ENCODE data around the gene MPRIP.
"Not testable (repeated sequence)": the region's sequence is repeated elsewhere in the genome, so short reads cannot be mapped to it uniquely, and the experiment has no call there.

Gene MPRIP

GRCh38 chr17:17013828-17014747, 28.2 kb upstream of the MPRIP start:
- DNase-seq (ENCODE audit: low read depth in 3 of 3): not testable (repeated sequence)

DNA sequence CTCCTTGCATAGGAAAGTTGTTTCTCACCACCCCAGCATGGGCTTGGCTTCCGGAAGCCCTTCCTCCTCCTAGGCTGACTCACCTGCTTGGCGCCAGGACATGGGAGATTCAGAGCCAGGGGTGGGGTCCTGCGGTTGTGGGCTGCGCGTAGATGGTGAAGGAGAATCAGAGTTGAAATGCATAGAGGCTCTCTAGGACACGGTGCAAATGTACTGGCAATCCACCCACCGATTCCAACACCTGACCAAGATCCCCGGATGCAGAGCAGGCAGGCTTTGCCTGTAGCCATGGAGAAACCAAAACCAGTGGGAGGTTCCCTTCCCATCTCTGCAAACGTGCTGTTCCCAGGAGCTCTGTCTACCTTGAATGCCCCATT, 27.5 kb upstream of the MPRIP start:
- DNase-seq (ENCODE audit: low read depth in 3 of 3): not testable (repeated sequence)

GRCh38 chr17:17015230-17015629, 27.0 kb upstream of the MPRIP start:
- DNase-seq (ENCODE audit: low read depth in 3 of 3): no peak

DNA sequence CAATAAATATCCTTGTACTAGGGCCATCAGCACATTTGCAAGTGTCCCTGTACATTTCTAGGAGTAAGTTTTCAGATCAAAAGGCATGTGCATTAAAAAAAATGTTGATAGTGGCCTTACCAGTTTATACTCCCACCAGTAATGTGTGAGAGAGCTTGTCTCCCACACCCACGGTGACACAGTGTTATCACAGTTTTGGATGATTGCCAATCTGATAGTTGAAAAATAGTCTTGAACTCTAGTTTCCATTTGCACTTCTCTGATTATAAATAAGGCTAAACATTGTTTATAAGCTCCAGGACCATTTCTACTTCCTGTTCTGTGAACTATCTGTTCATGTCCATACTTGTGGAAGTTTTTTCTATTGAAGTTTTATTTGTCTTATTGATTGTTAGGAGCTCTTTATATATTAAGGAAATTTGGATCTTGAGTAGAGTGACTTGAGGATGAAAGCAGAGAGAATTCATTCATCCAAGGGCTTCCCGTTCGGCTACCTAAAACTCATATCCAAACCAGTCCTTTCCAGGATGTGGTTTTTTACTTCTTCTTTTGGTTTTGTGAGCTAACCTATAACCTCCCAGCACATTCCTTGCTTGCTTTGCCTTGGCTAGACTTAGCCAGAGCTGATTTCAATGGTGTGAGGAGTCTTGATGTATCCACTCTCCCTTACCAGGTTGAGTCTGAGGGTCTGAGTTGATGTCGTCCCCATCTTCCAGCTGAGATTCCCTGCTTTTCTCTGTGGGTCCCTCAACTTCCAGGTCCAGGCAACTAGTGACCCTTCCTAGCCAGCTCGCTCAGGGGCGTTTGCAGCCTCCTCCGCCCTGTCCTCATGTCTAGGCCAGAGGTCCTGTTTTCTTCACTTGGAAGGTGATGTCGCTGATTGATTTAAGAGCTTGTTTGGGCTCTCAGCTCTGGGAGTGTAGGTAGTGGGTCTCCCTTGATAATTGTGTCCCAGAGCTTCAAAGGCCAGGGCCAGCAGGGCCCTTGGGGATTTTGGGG, 25.8 kb upstream of the MPRIP start:
- not testable (repeated sequence) for DNase-seq (ENCODE audit: low read depth in 3 of 3)

- DNase-seq (ENCODE audit: low read depth in 3 of 3): no peak
Observed at GRCh38 chr17:17017343-17018014, 24.8 kb upstream of the MPRIP start.

GRCh38 chr17:17018021-17018441, 24.2 kb upstream of the MPRIP start:
- DNase-seq (ENCODE audit: low read depth in 3 of 3): no peak

DNA sequence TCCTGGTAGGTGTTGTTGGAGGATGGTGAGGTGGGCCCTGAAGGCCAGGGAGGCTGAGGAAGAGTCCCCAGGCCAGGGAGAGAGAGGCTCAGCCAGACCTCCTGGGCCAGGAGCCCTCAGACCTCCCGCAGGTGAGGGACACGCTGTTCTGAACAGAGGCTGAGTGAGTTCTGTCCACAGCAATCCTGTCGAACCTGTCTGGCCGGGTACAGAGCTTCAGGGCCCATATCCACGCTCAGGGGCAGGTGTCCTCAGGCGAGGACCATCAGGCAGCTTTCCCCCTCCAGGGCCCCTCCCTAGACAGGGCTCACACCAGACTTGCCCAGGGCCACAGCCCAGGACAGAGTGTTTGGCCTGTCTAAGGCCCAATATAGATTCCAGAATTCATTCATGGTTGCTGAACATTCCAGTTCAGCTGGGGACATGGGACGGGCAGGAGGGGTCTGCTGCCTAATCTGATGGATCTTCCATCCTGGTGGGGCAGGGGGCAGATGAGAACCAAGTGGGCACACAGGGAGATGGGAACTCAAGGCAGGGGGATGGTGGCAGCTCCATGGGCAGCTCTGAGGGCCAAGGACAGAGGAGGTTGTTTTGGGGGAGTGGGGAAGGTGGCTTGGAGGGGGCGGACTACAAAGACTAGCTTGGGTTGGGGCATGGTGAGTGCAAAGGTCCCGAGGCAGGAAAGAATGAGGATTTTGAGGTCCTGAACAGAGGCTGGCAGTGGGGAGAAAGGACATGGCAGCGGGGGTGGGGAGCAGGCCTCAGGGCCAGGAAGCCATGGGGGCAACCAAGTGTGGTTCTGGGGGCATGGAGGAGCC, 23.4 kb upstream of the MPRIP start:
- DNase-seq (ENCODE audit: low read depth in 3 of 3): no peak

DNA sequence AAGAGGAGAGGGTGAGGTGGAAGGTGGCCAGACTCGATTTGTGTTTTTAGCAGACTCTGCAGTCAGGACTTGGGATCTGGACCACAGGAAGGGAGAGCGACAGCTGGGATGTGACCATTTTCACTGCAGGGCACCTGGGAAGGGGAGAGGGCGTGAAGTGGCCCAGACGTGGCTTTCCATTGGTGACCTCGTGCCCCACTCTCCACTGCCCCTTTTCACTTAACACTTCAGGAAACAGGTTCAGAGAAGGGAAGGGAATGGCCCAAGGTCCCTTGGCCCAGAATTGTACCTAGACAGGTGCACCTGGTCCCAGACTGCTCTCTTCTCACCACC, 22.9 kb upstream of the MPRIP start:
- no peak for DNase-seq (ENCODE audit: low read depth in 3 of 3)

GRCh38 chr17:17019891-17020456, 22.3 kb upstream of the MPRIP start:
- no peak for DNase-seq (ENCODE audit: low read depth in 3 of 3)

GRCh38 chr17:17020821-17021193, 21.4 kb upstream of the MPRIP start:
- DNase-seq (ENCODE audit: low read depth in 3 of 3): no peak

DNA sequence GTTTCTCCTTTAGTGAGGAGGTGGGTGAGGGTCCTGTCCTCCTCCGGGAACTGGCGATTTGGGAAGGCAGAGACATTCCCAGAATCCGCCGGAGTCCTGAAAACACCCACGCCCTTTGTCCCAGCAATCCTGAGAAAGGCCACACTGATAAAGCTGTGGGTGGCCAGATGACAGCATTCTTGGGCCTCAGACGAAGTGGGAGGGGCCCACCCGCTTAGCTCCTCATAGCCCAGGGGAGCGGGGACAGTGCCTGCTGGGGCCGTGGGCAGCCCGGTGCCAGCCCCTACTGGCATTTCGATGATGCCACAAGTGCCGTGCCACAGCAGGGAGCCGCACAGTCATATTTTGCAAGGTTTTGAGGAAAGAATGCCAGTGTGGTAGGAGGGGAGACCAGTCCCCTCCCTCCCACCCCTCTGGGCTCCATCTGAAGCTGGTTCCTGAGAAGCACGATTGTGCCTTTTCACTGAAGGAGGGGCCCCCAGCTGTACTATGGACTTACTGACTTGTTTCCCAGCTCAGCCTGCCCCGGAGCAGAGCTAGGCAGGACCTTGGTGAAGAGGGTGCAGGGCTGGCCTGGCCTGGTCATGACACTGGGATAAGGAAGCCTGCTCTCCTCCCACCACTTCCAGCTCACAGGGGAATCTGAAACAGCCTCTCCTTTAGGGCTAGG, 20.9 kb upstream of the MPRIP start:
- no peak for DNase-seq (ENCODE audit: low read depth in 3 of 3)

DNA sequence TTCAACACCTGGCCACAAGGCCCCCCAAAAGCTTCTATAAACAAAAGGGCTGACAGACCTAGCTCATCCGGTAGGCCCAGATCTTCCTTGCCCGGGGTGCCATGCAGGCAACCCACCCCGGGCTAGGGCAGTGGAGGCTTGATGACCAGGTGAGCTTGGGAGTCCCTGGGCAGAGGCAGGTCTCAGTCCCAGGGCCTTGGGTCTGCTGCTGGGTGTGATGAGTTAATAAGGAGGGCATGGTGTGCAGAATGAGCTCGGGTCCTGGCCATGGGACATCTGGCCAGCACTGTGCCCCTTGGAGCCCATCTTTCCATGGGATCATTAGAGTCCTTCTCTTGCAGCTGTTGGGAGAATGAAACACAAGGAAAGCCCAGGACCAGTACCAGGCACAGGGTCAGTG, 20.2 kb upstream of the MPRIP start:
- DNase-seq (ENCODE audit: low read depth in 3 of 3): no peak

- DNase-seq (ENCODE audit: low read depth in 3 of 3): no peak
Observed at GRCh38 chr17:17022456-17022855, 19.8 kb upstream of the MPRIP start.

GRCh38 chr17:17024778-17025300, 17.4 kb upstream of the MPRIP start:
- DNase-seq (ENCODE audit: low read depth in 3 of 3): no peak

DNA sequence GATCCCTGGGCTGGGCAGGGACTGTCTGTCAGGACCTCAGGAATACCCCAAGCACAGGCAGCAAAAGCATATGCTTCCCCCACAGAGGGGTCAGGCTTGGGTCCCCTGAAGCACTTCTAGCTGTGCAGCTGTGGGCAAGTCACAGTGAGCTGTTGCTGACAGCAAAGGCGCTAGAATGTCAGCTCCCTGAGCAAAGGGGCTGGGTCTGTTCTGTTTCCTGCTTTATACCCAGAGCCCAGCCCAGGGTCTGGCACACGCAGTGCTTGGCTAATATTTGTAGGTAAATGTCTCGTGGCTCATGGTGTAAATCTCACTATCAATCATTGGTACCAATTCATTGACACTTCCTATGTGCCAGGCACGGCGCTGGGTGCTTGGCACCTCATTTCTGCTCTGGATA, 16.6 kb upstream of the MPRIP start:
- no peak for DNase-seq (ENCODE audit: low read depth in 3 of 3)

DNA sequence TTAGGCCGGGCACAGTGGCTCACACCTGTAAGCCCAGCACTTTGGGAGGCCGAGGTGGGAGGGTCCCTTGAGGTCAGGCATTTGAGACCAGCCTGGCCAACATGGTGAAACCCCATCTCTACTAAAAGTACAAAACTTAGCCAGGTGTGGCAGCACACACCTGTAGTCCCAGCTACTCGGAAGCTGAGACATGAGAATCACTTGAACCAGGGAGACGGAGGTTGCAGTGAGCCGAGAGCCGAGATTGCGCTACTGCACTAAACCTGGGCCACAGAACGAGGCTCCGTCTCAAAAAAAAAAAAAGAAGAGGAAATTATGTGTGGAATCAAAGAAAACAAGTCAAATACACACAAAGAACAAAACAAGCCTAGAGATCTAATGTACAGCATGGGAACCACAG, 16.1 kb upstream of the MPRIP start:
- DNase-seq (ENCODE audit: low read depth in 3 of 3): no peak

- DNase-seq (ENCODE audit: low read depth in 3 of 3): no peak
Observed at GRCh38 chr17:17027442-17028058, 14.7 kb upstream of the MPRIP start.

DNA sequence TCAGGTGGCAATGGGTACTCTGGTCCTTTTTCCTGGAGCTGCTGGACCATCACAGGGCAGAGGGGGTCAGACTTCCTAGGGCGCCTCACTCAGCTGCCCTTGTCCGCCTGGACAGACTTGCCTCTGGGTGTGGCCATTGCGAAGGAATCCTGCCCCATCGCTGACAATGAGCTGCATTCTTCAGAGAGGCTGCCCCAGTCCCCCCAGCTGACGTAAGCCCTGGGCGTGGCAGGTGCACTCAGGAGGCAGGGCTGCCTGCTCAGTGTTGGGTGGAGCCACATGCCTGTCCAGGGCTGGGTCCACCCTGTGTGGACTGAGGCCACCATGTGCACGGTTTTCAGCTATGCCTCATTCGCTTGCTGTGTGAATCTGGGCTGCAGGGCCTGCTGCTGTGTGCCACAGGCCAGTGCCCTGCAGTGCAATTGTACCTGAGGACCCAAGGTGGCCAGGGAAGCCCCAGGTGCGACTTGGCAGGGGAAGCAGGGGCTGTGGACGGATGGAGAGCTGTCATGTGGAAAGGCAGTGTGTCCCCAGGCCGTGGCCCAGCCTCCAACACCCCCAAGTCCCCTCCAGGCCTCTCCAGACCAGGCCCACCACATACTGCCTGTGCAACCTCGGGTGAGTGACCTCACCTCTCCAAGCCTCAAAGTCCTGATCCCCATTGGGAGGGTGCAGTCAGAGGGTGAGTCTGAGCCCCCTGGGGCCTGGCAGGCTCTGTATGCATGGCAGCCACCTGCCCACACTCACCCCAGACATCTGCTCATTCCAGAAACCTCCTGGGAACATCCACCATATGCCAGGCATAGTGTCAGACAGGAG, 14.0 kb upstream of the MPRIP start:
- DNase-seq (ENCODE audit: low read depth in 3 of 3): no peak

All from stimulated activated CD4-positive, alpha-beta T cell treated with anti-CD3 and anti-CD28 coated beads, TNF-alpha, amount 100 ng/mL, for 4 hours (primary cell).